A549 (cell line): ENCODE results near the gene ACER2. TPM values are rescaled to one million over a fixed set of nuclear protein-coding genes. Genes with fewer than 3 reads are reported as not detected.

Experiments used
- ATAC-seq, 2 experiments: fragments of 200-7000 bp in 1 of 2; fragments of >200 bp in 1 of 2; cut with Nextera tagmentation in 1 of 2; cut with Tn5 transposase in 1 of 2; 3 replicates each; pipeline versions ENCODE4 v1.8.0 to v1.9.1; 2018 to 2020; ENCODE audit warnings: mild to moderate bottlenecking in 1 of 2, moderate library complexity in 1 of 2
- CTCF ChIA-PET: fragments of 300-600 bp; sonication (Branson Sonifier 250); formaldehyde crosslinking; extraction: SDS; loops from one replicate; lab custom pipeline; 2021; ENCODE audit warnings: antibody characterized with exemption, inconsistent platforms; lab: Yijun Ruan, JAX
- POLR2A ChIA-PET: fragments of 350-600 bp; formaldehyde crosslinking; extraction: SDS; loops from one replicate; lab custom pipeline; 2021; ENCODE audit warnings: antibody characterized with exemption, inconsistent platforms; lab: Yijun Ruan, JAX
- DNase-seq, 2 experiments: peaks; one replicate each; pipeline versions ENCODE4 v3.0.0 to v3.0.0-alpha.2; 2011 to 2016; ENCODE audit warnings: low read depth in 1 of 2, low spot score in 1 of 2
- FAIRE-seq: peaks from 2 replicates; lab custom pipeline; 2011; peaks lifted over from hg19 to GRCh38; lab: Jason Lieb, UNC
- H3K27ac ChIP-seq, 2 experiments: fragments of >200 bp; sonication (Bioruptor Twin); formaldehyde crosslinking; 3 replicates each; pipeline ENCODE4 v1.5.1; 2016 to 2017
- H3K4me1 ChIP-seq: fragments of >200 bp; sonication (Bioruptor Twin); formaldehyde crosslinking; 3 replicates; pipeline ENCODE4 v1.6.1; 2016
- H3K4me2 ChIP-seq: fragments of >200 bp; sonication (Bioruptor Twin); formaldehyde crosslinking; 3 replicates; pipeline ENCODE4 v1.6.1; 2016
- H3K4me3 ChIP-seq: fragments of >200 bp; sonication (Bioruptor Twin); formaldehyde crosslinking; 3 replicates; pipeline ENCODE4 v1.5.1; 2016
- H3K9me3 ChIP-seq: fragments of >200 bp; sonication (Bioruptor Twin); formaldehyde crosslinking; 3 replicates; pipeline ENCODE4 v1.6.1; 2016
- ATOH8 ChIP-seq: fragments of 250-450 bp; sonication (Bioruptor Pico); IDR thresholded peaks from 2 replicates; pipeline ENCODE4 v1.5.0; 2020; ENCODE audit warnings: low read depth, mild to moderate bottlenecking, moderate library complexity
- BHLHE40 ChIP-seq: IDR thresholded peaks from 2 replicates; pipeline ENCODE4 v1.6.1; 2012; ENCODE audit warnings: low read depth, low read length, inconsistent platforms
- CBX2 ChIP-seq: fragments of 200-600 bp; sonication (generic); IDR thresholded peaks from 2 replicates; pipeline ENCODE4 v1.6.1; 2016; ENCODE audit warnings: low read depth, mild to moderate bottlenecking, borderline replicate concordance
- CBX8 ChIP-seq: fragments of 200-600 bp; sonication (generic); IDR thresholded peaks from 2 replicates; pipeline ENCODE4 v1.6.1; 2016
- CEBPB ChIP-seq, 2 experiments: fragments of >200 bp in 1 of 2; sonication (Bioruptor Twin) in 1 of 2; formaldehyde crosslinking in 1 of 2; IDR thresholded peaks; 2 replicates each; pipeline ENCODE4 v1.6.1; 2012 to 2016
- CHD4 ChIP-seq: fragments of 200-600 bp; sonication (generic); IDR thresholded peaks from 2 replicates; pipeline ENCODE4 v1.6.1; 2016; ENCODE audit warnings: antibody characterized with exemption, mild to moderate bottlenecking, borderline replicate concordance
- E2F6 ChIP-seq: IDR thresholded peaks from 2 replicates; pipeline ENCODE4 v1.6.1; 2012; ENCODE audit warnings: low read depth, borderline replicate concordance
- EHF ChIP-seq: fragments of 250-450 bp; sonication (Bioruptor Pico); IDR thresholded peaks from 2 replicates; pipeline ENCODE4 v1.5.0; 2020; ENCODE audit warnings: mild to moderate bottlenecking
- EP300 ChIP-seq, 2 experiments: fragments of >200 bp; sonication (Bioruptor Twin); formaldehyde crosslinking; IDR thresholded peaks; 2 replicates in 1 of 2; 3 replicates in 1 of 2; pipeline ENCODE4 v1.6.1; 2016 to 2017
- FOSB ChIP-seq: fragments of 250-450 bp; sonication (Bioruptor Pico); IDR thresholded peaks from 2 replicates; pipeline ENCODE4 v1.5.0; 2020; ENCODE audit warnings: mild to moderate bottlenecking, moderate library complexity
- FOSL2 ChIP-seq, 2 experiments: fragments of 450-650 bp in 1 of 2; fragments of >200 bp in 1 of 2; sonication (Bioruptor Twin) in 1 of 2; formaldehyde crosslinking; IDR thresholded peaks; 2 replicates each; pipeline versions ENCODE4 v1.5.0 to v1.6.1; 2016 to 2020; ENCODE audit warnings: mild to moderate bottlenecking in 1 of 2, moderate library complexity in 1 of 2
- FOXS1 ChIP-seq: fragments of 250-450 bp; sonication (Bioruptor Pico); IDR thresholded peaks from 2 replicates; pipeline ENCODE4 v1.5.0; 2020; ENCODE audit warnings: mild to moderate bottlenecking, moderate library complexity
- HDAC2 ChIP-seq: fragments of 200-600 bp; sonication (generic); IDR thresholded peaks from 2 replicates; pipeline ENCODE4 v1.6.1; 2016
- HES2 ChIP-seq: fragments of >200 bp; sonication (Bioruptor Twin); formaldehyde crosslinking; IDR thresholded peaks from 2 replicates; pipeline ENCODE4 v1.6.1; 2016
- HEYL ChIP-seq: fragments of 250-450 bp; sonication (Bioruptor Pico); IDR thresholded peaks from 2 replicates; pipeline ENCODE4 v1.8.0; 2021; ENCODE audit warnings: mild to moderate bottlenecking, moderate library complexity
- HMGXB4 ChIP-seq: fragments of 250-450 bp; sonication (Bioruptor Pico); IDR thresholded peaks from 2 replicates; pipeline ENCODE4 v1.5.0; 2021; ENCODE audit warnings: mild to moderate bottlenecking, moderate library complexity, borderline replicate concordance
- HOXB13 ChIP-seq: fragments of 250-450 bp; sonication (Bioruptor Pico); IDR thresholded peaks from 2 replicates; pipeline ENCODE4 v1.5.0; 2020; ENCODE audit warnings: low read depth, mild to moderate bottlenecking, moderate library complexity
- JUN ChIP-seq, 2 experiments: fragments of >200 bp; sonication (Bioruptor Twin); formaldehyde crosslinking; IDR thresholded peaks; 2 replicates in 1 of 2; 3 replicates in 1 of 2; pipeline ENCODE4 v1.6.1; 2016 to 2017
- JUNB ChIP-seq: fragments of >200 bp; sonication (Bioruptor Twin); formaldehyde crosslinking; IDR thresholded peaks from 2 replicates; pipeline ENCODE4 v1.6.1; 2016
- KDM1A ChIP-seq: fragments of 200-600 bp; sonication (generic); IDR thresholded peaks from 2 replicates; pipeline ENCODE4 v1.6.1; 2016; ENCODE audit warnings: low read depth, mild to moderate bottlenecking
- MAFK ChIP-seq: fragments of 450-650 bp; IDR thresholded peaks from 2 replicates; pipeline ENCODE4 v1.6.1; 2014; ENCODE audit not compliant: partially characterized antibody
- MAZ ChIP-seq: fragments of 150-350 bp; IDR thresholded peaks from 2 replicates; pipeline ENCODE4 v1.6.1; 2014; ENCODE audit warnings: antibody characterized with exemption, low read depth, low read length, borderline replicate concordance
- MYC ChIP-seq: IDR thresholded peaks from 2 replicates; pipeline ENCODE4 v1.6.1; 2012; ENCODE audit warnings: mild to moderate bottlenecking, inconsistent platforms, low read length, improper control_type of control experiment, borderline replicate concordance
- NR3C1 ChIP-seq: fragments of >200 bp; sonication (Bioruptor Twin); formaldehyde crosslinking; IDR thresholded peaks from 3 replicates; pipeline ENCODE4 v1.6.1; 2017
- POLR2A ChIP-seq: IDR thresholded peaks from 2 replicates; pipeline ENCODE4 v1.6.1; 2012; ENCODE audit warnings: mild to moderate bottlenecking, low read length
- RAD21 ChIP-seq, 2 experiments: fragments of >200 bp in 1 of 2; sonication (Bioruptor Twin) in 1 of 2; formaldehyde crosslinking in 1 of 2; IDR thresholded peaks in 1 of 2; conservative IDR thresholded peaks in 1 of 2; 2 replicates in 1 of 2; 3 replicates in 1 of 2; pipeline ENCODE4 v1.6.1; 2012 to 2018; ENCODE audit warnings: inconsistent platforms in 1 of 2
- RCOR1 ChIP-seq: fragments of 150-350 bp; IDR thresholded peaks from 2 replicates; pipeline ENCODE4 v1.6.1; 2014; ENCODE audit warnings: antibody characterized with exemption, low read length, low read depth
- REST ChIP-seq: fragments of 200-600 bp; sonication (generic); IDR thresholded peaks from 2 replicates; pipeline ENCODE4 v1.6.1; 2016; ENCODE audit warnings: antibody characterized with exemption, mild to moderate bottlenecking, moderate library complexity
- RFX5 ChIP-seq: fragments of 450-650 bp; IDR thresholded peaks from 2 replicates; pipeline ENCODE4 v1.7.1; 2014; ENCODE audit warnings: antibody characterized with exemption, mild to moderate bottlenecking, moderate library complexity
- SREBF2 ChIP-seq: fragments of 450-650 bp; IDR thresholded peaks from 2 replicates; pipeline ENCODE4 v1.6.1; 2014; ENCODE audit warnings: mild to moderate bottlenecking, moderate library complexity
- TFCP2L1 ChIP-seq: fragments of 250-450 bp; sonication (Bioruptor Pico); IDR thresholded peaks from 2 replicates; pipeline ENCODE4 v1.5.0; 2021; ENCODE audit warnings: mild to moderate bottlenecking
- ZSCAN20 ChIP-seq: fragments of 250-450 bp; sonication (Bioruptor Pico); IDR thresholded peaks from 2 replicates; pipeline ENCODE4 v1.8.0; 2022; ENCODE audit warnings: mild to moderate bottlenecking, moderate library complexity
- WGBS: methylation state at CpG from one replicate; pipeline ENCODE4 v1.1.6; 2017; ENCODE audit errors: missing lambda C conversion rate; 5-methylcytosine and 5-hydroxymethylcytosine counted together
- polyA plus RNA-seq, 4 experiments: library from polyadenylated mRNA; depleted of rRNA in 3 of 4; stranded (reverse); fragments of >200 nt; fragmentation: RNase III in 1 of 4; extraction: RNeasy Plus Mini Kit Qiagen cat#74134 plus additional on column Dnase treatment in 1 of 4; gene quantifications; 2 replicates in 3 of 4; 3 replicates in 1 of 4; pipeline ENCODE4 v1.2.3, GENCODE V29; 2011 to 2017

The ACER2 gene
- polyA plus RNA-seq, 2 of the 4 experiments (the other 2 are of a cell fraction) = 1.1 to 3.7 TPM

GRCh38 chr9:19465586-19466279 lies 56.9 kb downstream of the ACER2 start:
- POLR2A ChIA-PET = interaction anchor here (0.8 kb wide), 1 partner anchor 86 kb away, joined by 4 read pairs; the partner anchor contains the start of gene RPS6
- peak overlapping the region; percentile 76; the same call in 1 of the 3 replicates for H3K4me2 ChIP-seq
- H3K4me3 ChIP-seq = no peak overlapping the region
- H3K4me1 ChIP-seq = no peaks in the 10 kb centered on the region
- TF ChIP-seq ATOH8 (CRISPR knock-in tag) (no peak), HDAC2 (no peak), JUNB (no peak), MYC (no peak), HES2 (no peak), RAD21 (conservative IDR thresholded peaks at IDR 0.05 in 1 of 2, IDR thresholded peaks at IDR 0.05 in 1 of 2) (no peak), CHD4 (no peak), ZSCAN20 (CRISPR knock-in tag) (no peak), NR3C1 (no peak), HEYL (CRISPR knock-in tag) (no peak), SREBF2 (no peak), TFCP2L1 (CRISPR knock-in tag) (no peak), MAZ (no peak), E2F6 (no peak), HOXB13 (CRISPR knock-in tag) (no peak), REST (no peak), KDM1A (no peak), FOXS1 (CRISPR knock-in tag) (no peak)
- no peaks in the 10 kb centered on the region for H3K9me3 ChIP-seq
- FAIRE-seq (no peak), ATAC-seq (no peak), DNase-seq (no peak)
- WGBS = 95% methylated on average over 13 of the region's 13 CpGs
- CTCF ChIA-PET = interaction anchor here (0.6 to 6.1 kb wide), 50 partner anchors 7 to 1645 kb away, joined by 3 to 86 read pairs (median 4); partner anchors contain the start of genes ACER2, DENND4C and RRAGA
- H3K27ac ChIP-seq = no peak overlapping the region

GRCh38 chr9:19466280-19466639 lies 57.5 kb downstream of the ACER2 start:
- POLR2A ChIA-PET = no interaction called here
- Histone ChIP-seq H3K4me2 (no peak overlapping the region), H3K9me3 (no peaks in the 10 kb centered on the region), H3K4me1 (no peaks in the 10 kb centered on the region), H3K4me3 (no peak overlapping the region), H3K27ac (no peak overlapping the region)
- CTCF ChIA-PET = interaction anchor here (0.5 to 6.1 kb wide), 8 partner anchors 9 to 456 kb away, joined by 3 to 86 read pairs (median 7); no protein-coding TSS in a partner anchor
- ATAC-seq = no peak
- DNase-seq = no peak
- FAIRE-seq = no peak
- WGBS = 54% methylated on average over 2 of the region's 2 CpGs
- TF ChIP-seq JUNB (no peak), RFX5 (no peak), SREBF2 (no peak), BHLHE40 (no peak), HMGXB4 (no peak), POLR2A (no peak), FOSL2 (IDR thresholded peaks at IDR 0.05) (no peak), FOSL2 (CRISPR knock-in tag; IDR thresholded peaks at IDR 0.05) (no peak), EP300 (IDR thresholded peaks at IDR 0.05) (no peak), CEBPB (IDR thresholded peaks at IDR 0.05) (no peak), FOSB (CRISPR knock-in tag) (no peak), JUN (IDR thresholded peaks at IDR 0.05) (no peak), MAFK (no peak), CBX8 (no peak), CBX2 (no peak), HEYL (CRISPR knock-in tag) (no peak), EHF (CRISPR knock-in tag) (no peak), RCOR1 (no peak)
